PFSK-1 (cell line): Measurements from ENCODE around the gene SFMBT2.

Experiments used
- FOXP2 ChIP-seq: optimal IDR thresholded peaks from 2 replicates; pipeline ENCODE3; 2011; ENCODE audit warnings: borderline replicate concordance, control low read depth, inconsistent platforms; ENCODE audit not compliant: insufficient read depth; ENCODE audit errors: extremely low read length, extremely low read depth
- POLR2AphosphoS5 ChIP-seq: IDR thresholded peaks from 2 replicates; pipeline ENCODE4 v1.6.1; 2012; ENCODE audit warnings: low read depth, mild to moderate bottlenecking, control low read depth, low read length, moderate library complexity
- SIN3A ChIP-seq: IDR thresholded peaks from 2 replicates; pipeline ENCODE4 v1.6.1; 2012; ENCODE audit warnings: mild to moderate bottlenecking, low read length, moderate library complexity, borderline replicate concordance; ENCODE audit not compliant: insufficient read depth
- TAF1 ChIP-seq: IDR thresholded peaks from 2 replicates; pipeline ENCODE4 v1.6.1; 2012; ENCODE audit warnings: low read length, control low read depth, borderline replicate concordance; ENCODE audit not compliant: insufficient read depth
- TF ChIP-seq, protein P1 (sequence below), 2 experiments: IDR thresholded peaks; 2 replicates each; pipeline versions ENCODE4 v1.6.1 to v1.8.0; 2011 to 2012; ENCODE audit warnings: low read depth in 2 of 2, low read length in 2 of 2, control low read depth in 1 of 2, inconsistent platforms in 1 of 2, mild to moderate bottlenecking in 1 of 2, moderate library complexity in 1 of 2; ENCODE audit not compliant: insufficient read depth in 1 of 2

SFMBT2 gene

DNA sequence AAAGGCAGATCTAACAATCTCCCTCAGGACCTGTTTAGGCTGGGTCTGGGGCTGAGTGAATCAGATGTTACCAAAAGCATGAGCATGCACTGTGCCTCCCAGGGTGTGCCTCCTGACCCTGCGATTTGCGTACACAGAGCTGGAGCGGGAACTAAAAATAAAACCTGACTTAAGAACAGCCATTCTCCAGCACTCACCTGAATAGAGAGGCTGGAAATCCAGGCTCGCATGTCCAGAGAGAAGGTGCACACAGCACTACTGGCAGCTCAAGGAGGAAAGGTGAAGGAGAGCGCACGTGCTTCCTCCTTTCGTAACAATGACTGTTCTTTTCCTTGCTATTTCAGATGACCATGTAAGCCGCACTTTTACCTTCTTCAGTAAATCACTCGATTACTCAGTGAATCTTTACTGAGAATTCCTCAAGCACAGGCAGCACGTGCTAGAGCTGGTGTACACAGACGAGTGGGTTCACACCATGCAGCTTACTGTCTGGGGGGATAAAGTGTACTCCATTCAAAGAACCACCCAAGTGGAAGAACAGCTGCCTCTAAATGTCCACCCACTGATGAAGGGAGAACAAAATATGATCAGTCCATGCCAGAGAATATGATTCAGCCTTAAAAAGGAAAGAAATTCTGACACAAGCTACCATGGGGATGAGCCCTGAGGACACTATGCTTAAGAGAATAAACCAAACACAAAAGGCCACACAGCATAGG, 45.6 kb downstream of the SFMBT2 start:
- TF ChIP-seq, protein P1, sequence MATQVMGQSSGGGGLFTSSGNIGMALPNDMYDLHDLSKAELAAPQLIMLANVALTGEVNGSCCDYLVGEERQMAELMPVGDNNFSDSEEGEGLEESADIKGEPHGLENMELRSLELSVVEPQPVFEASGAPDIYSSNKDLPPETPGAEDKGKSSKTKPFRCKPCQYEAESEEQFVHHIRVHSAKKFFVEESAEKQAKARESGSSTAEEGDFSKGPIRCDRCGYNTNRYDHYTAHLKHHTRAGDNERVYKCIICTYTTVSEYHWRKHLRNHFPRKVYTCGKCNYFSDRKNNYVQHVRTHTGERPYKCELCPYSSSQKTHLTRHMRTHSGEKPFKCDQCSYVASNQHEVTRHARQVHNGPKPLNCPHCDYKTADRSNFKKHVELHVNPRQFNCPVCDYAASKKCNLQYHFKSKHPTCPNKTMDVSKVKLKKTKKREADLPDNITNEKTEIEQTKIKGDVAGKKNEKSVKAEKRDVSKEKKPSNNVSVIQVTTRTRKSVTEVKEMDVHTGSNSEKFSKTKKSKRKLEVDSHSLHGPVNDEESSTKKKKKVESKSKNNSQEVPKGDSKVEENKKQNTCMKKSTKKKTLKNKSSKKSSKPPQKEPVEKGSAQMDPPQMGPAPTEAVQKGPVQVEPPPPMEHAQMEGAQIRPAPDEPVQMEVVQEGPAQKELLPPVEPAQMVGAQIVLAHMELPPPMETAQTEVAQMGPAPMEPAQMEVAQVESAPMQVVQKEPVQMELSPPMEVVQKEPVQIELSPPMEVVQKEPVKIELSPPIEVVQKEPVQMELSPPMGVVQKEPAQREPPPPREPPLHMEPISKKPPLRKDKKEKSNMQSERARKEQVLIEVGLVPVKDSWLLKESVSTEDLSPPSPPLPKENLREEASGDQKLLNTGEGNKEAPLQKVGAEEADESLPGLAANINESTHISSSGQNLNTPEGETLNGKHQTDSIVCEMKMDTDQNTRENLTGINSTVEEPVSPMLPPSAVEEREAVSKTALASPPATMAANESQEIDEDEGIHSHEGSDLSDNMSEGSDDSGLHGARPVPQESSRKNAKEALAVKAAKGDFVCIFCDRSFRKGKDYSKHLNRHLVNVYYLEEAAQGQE (IDR thresholded peaks at IDR 0.05; ENCODE audit: insufficient read depth in 1 of 2, low read depth in 2 of 2, low read length in 2 of 2) = no peak
- no peak for TF ChIP-seq FOXP2
- TF ChIP-seq TAF1 = no peak
- no peak for TF ChIP-seq SIN3A
- no peak for TF ChIP-seq POLR2AphosphoS5

DNA sequence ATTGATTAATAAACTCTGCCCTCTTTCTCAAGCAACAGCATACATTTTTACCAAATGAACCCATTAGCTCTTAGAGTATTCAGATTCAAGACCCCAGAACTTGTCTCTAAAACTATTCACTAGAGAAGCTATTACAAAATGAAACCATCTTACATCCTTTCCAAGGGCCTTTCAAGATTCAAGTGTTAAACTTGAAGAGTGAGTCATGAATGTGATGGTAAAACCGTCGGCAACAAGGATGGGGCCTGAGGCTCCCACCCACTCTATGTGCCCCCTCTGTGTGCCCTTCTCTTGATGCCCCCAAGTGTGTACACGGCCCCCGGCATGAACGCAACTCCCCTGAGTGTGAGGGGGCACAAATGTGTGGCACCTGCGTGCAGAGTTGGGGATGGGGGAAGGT, 46.4 kb downstream of the SFMBT2 start:
- TF ChIP-seq SIN3A (no peak), FOXP2 (no peak), POLR2AphosphoS5 (no peak), TAF1 (no peak)
- TF ChIP-seq, protein P1 (IDR thresholded peaks at IDR 0.05; ENCODE audit: insufficient read depth in 1 of 2, low read depth in 2 of 2, low read length in 2 of 2) = no peak

DNA sequence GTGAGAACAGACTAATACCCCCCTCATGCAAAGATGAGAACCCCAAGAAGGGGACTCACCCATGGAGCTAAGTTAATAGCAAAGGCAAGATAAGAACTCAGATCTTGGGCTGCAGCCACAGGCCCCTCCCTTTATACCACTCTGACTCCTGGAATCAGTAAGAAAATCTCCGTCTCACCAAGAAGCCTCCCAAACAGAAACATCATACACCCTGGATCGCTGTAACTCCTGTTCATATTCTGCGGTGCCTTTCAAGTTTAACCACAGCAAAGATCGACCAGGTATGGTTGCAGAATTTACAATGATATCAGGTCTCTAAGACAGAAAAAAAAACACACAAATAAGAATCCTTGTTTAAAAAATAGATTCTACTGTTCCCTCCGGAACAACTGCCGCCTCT, 47.1 kb downstream of the SFMBT2 start:
- TF ChIP-seq, protein P1 (IDR thresholded peaks at IDR 0.05; ENCODE audit: insufficient read depth in 1 of 2, low read depth in 2 of 2, low read length in 2 of 2) = no peak
- TF ChIP-seq TAF1 (no peak), FOXP2 (no peak), POLR2AphosphoS5 (no peak), SIN3A (no peak)

DNA sequence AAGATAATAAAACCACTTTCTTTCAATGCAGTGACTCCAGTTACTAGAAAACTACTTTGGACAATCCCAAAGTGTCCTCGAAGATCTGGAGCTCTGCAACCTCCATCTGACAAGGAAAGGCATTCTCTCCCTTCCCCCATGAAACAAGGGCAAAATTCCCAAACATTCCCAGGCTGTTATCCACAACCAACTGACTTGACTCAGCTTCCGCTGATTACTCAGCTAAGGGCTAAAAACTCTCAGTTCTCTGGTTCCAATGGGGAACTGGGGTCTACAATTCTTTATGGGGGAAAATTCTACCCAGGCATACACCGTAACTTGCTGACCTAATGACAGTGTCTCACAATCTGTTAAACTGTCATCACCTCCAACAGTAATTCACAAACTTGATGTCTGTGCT, 48.4 kb downstream of the SFMBT2 start:
- TF ChIP-seq SIN3A (no peak), TAF1 (no peak), POLR2AphosphoS5 (no peak), FOXP2 (no peak)
- TF ChIP-seq, protein P1 (IDR thresholded peaks at IDR 0.05; ENCODE audit: insufficient read depth in 1 of 2, low read depth in 2 of 2, low read length in 2 of 2) = no peak

DNA sequence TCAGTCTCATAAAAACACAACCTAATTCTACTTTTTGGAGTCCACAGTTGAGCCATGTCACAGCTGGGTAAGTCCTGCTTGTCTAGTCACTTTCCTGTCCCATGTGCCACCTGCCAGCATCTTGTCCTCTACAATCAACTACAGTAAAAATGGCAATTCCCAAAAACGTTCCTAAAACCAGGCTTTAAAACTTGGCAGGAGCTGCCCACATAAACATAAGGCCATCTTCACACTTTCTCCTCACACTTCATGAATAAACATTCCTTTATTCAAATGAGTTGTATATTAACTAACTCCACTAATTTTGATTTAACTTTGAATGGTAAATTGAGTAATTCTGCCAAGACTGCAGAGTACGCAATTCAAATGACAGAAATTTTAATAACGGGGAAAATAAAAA, 49.5 kb downstream of the SFMBT2 start:
- TF ChIP-seq POLR2AphosphoS5 (no peak), SIN3A (no peak), FOXP2 (no peak), TAF1 (no peak)
- TF ChIP-seq, protein P1 (IDR thresholded peaks at IDR 0.05; ENCODE audit: insufficient read depth in 1 of 2, low read depth in 2 of 2, low read length in 2 of 2) = no peak
